ENCODE results near the gene ARGLU1. TPM values are rescaled to one million over a fixed set of nuclear protein-coding genes. Genes with fewer than 3 reads are reported as not detected.

The ARGLU1 gene
- total and polyA plus RNA-seq, 2 experiments from 2014 or later = 108 to 166 TPM

DNA sequence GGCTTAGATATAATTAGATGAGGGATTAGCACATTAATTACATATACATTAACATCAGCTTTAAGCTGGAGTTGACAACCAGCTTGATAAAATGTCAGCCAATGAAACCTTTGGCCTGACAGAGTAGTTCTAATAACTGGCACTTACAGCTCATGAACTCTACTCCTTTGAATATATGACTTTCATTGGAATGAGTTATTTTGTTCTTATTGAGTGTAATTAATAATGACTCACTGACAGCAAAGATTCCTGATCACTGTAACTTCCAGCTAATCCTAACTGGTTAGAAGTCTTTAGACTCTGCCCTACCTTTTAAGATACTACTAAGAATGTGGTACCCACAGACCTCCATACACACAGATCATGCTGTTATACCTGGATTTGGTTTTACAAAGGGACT lies 73.4 kb downstream of the ARGLU1 start (continued):
- TF ChIP-seq, protein P1, sequence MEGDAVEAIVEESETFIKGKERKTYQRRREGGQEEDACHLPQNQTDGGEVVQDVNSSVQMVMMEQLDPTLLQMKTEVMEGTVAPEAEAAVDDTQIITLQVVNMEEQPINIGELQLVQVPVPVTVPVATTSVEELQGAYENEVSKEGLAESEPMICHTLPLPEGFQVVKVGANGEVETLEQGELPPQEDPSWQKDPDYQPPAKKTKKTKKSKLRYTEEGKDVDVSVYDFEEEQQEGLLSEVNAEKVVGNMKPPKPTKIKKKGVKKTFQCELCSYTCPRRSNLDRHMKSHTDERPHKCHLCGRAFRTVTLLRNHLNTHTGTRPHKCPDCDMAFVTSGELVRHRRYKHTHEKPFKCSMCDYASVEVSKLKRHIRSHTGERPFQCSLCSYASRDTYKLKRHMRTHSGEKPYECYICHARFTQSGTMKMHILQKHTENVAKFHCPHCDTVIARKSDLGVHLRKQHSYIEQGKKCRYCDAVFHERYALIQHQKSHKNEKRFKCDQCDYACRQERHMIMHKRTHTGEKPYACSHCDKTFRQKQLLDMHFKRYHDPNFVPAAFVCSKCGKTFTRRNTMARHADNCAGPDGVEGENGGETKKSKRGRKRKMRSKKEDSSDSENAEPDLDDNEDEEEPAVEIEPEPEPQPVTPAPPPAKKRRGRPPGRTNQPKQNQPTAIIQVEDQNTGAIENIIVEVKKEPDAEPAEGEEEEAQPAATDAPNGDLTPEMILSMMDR (conservative IDR thresholded peaks at IDR 0.05; ENCODE audit: low read depth in 2 of 2) = no peak
- TF ChIP-seq NANOG (IDR thresholded peaks at IDR 0.05; ENCODE audit: borderline replicate concordance) (no peak), POLR2AphosphoS5 (IDR thresholded peaks at IDR 0.05; ENCODE audit: low read depth) (no peak), EZH2 (IDR thresholded peaks at IDR 0.05; ENCODE audit: low read depth, unreplicated experiment) (no peak), ZNF114 (CRISPR knock-in tag; IDR thresholded peaks at IDR 0.05) (no peak), ZNF331 (CRISPR knock-in tag; IDR thresholded peaks at IDR 0.05; ENCODE audit: low read depth) (no peak), EZH2phosphoT487 (IDR thresholded peaks at IDR 0.05; ENCODE audit: unreplicated experiment) (no peak), STAT1 (IDR thresholded peaks at IDR 0.05; ENCODE audit: unreplicated experiment) (no peak), JUNB (IDR thresholded peaks at IDR 0.05; ENCODE audit: unreplicated experiment) (no peak), CREB1 (CRISPR knock-in tag; IDR thresholded peaks at IDR 0.05; ENCODE audit: low read depth) (no peak)
- TF ChIP-seq, protein P2, sequence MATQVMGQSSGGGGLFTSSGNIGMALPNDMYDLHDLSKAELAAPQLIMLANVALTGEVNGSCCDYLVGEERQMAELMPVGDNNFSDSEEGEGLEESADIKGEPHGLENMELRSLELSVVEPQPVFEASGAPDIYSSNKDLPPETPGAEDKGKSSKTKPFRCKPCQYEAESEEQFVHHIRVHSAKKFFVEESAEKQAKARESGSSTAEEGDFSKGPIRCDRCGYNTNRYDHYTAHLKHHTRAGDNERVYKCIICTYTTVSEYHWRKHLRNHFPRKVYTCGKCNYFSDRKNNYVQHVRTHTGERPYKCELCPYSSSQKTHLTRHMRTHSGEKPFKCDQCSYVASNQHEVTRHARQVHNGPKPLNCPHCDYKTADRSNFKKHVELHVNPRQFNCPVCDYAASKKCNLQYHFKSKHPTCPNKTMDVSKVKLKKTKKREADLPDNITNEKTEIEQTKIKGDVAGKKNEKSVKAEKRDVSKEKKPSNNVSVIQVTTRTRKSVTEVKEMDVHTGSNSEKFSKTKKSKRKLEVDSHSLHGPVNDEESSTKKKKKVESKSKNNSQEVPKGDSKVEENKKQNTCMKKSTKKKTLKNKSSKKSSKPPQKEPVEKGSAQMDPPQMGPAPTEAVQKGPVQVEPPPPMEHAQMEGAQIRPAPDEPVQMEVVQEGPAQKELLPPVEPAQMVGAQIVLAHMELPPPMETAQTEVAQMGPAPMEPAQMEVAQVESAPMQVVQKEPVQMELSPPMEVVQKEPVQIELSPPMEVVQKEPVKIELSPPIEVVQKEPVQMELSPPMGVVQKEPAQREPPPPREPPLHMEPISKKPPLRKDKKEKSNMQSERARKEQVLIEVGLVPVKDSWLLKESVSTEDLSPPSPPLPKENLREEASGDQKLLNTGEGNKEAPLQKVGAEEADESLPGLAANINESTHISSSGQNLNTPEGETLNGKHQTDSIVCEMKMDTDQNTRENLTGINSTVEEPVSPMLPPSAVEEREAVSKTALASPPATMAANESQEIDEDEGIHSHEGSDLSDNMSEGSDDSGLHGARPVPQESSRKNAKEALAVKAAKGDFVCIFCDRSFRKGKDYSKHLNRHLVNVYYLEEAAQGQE (IDR thresholded peaks at IDR 0.05; ENCODE audit: unreplicated experiment) = no peak

DNA sequence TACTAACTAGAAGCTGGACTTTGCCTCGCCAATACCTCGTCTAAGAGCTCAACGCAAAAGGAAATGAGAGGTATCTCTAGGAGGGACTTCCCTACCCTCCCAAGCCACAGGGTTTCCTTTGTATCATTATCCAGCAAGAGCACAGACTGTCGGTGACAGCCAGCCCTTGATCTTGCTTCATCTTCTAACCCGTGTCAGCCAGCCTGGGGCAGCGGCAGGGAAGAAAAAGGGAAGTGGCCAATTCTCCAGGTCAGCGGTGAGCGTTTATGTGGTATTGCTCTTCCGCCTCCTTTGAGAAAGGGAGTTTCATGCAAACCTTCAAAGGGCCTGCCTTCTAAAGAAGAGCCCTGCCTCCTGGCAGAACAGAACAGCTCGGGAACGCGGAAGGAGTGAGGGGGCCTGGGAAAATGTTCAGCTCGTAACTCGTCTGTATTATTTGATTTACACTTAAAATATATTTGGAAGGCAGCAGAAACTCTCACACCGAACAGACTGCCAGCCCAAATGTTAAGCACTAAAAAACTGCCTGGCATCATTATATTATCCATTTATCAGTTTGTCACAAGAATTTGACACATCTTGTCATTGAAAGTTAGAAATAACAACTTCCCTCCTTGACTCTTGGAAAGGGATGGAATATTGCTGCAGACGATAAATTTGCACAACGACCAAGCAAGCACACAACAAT lies 74.3 kb downstream of the ARGLU1 start:
- no peak for TF ChIP-seq EZH2 (IDR thresholded peaks at IDR 0.05; ENCODE audit: low read depth, unreplicated experiment)
- ATAC-seq = no peak
- peaks cover 39% of the 10 kb centered on the region for H3K4me1 ChIP-seq (ENCODE audit: insufficient read depth)
- Mint-ChIP-seq H3K4me3 (no peak overlapping the region), H3K27ac (no peak overlapping the region), H3K4me1 (peaks cover 42% of the 10 kb centered on the region), H3K36me3 (ENCODE audit: low read depth) (peaks cover 28% of the 10 kb centered on the region), H3K27me3 (ENCODE audit: insufficient read depth, low read depth, poor library complexity) (peaks cover 6% of the 10 kb centered on the region), H3K9me3 (no peaks in the 10 kb centered on the region)
- no peak overlapping the region for H2AFZ ChIP-seq
- no peak for DNase-seq (ENCODE audit: low spot score)
- no peaks in the 10 kb centered on the region for H4K20me1 ChIP-seq (replicated peaks; ENCODE audit: insufficient read depth)
- H3K36me3 ChIP-seq (ENCODE audit: insufficient read depth) = no peaks in the 10 kb centered on the region
- no peak overlapping the region for H3K27ac ChIP-seq (ENCODE audit: low read depth)
- H3K27me3 ChIP-seq (ENCODE audit: insufficient read depth) = no peaks in the 10 kb centered on the region
- H3K4me3 ChIP-seq = no peak overlapping the region
- H3K79me2 ChIP-seq (replicated peaks; ENCODE audit: insufficient read depth) = no peaks in the 10 kb centered on the region; the same call in 1 of the 2 replicates
- no peaks in the 10 kb centered on the region for H3F3A ChIP-seq (replicated peaks; ENCODE audit: low read depth)
- H3K4me2 ChIP-seq = no peak overlapping the region
- no peaks in the 10 kb centered on the region for H3K9me2 ChIP-seq (ENCODE audit: insufficient read depth)

All from GM23338 (cell line).